H1 (cell line): Measurements from ENCODE around the gene BAZ1B. TPM values are rescaled to one million over a fixed set of nuclear protein-coding genes. Genes with fewer than 3 reads are reported as not detected.

Experiments
- CTCF ChIA-PET: fragments of 300-600 bp; sonication (Branson Sonifier 250); formaldehyde crosslinking; loops from one replicate; lab custom pipeline; 2021; ENCODE audit not compliant: partially characterized antibody; lab: Charles Lee
- POLR2A ChIA-PET: fragments of 300-600 bp; sonication (Branson Sonifier 250); formaldehyde crosslinking; loops from one replicate; lab custom pipeline; 2021; ENCODE audit warnings: inconsistent platforms; ENCODE audit not compliant: partially characterized antibody; lab: Charles Lee
- DNase-seq, 2 experiments: peaks; one replicate each; pipeline versions ENCODE4 v3.0.0 to v3.0.0-alpha.2; 2010 to 2022; ENCODE audit warnings: low spot score in 2 of 2, low read depth in 1 of 2, mixed read lengths in 1 of 2
- FAIRE-seq: peaks from 2 replicates; lab custom pipeline; 2011; peaks lifted over from hg19 to GRCh38; lab: Jason Lieb, UNC
- H2AFZ ChIP-seq: 2 replicates; pipeline ENCODE4 v1.8.1; 2012; ENCODE audit warnings: low read length, inconsistent platforms
- H2AK5ac ChIP-seq: 2 replicates; pipeline ENCODE4 v1.6.1; 2013; ENCODE audit warnings: low read depth, low read length
- H2BK120ac ChIP-seq: replicated peaks from 2 replicates; pipeline ENCODE3; 2013; ENCODE audit warnings: low read depth, low read length, inconsistent platforms
- H2BK12ac ChIP-seq: 2 replicates; pipeline ENCODE4 v1.6.1; 2013; ENCODE audit warnings: low read depth, low read length
- H2BK15ac ChIP-seq: 2 replicates; pipeline ENCODE4 v1.6.1; 2013; ENCODE audit warnings: low read length
- H2BK20ac ChIP-seq: 2 replicates; pipeline ENCODE4 v1.6.1; 2013; ENCODE audit warnings: low read length
- H2BK5ac ChIP-seq: 2 replicates; pipeline ENCODE4 v1.6.1; 2013; ENCODE audit warnings: low read depth, low read length
- H3K14ac ChIP-seq: 2 replicates; pipeline ENCODE4 v1.6.1; 2013; ENCODE audit warnings: inconsistent platforms; ENCODE audit not compliant: insufficient read length
- H3K18ac ChIP-seq: 2 replicates; pipeline ENCODE4 v1.6.1; 2013; ENCODE audit warnings: low read length; ENCODE audit errors: extremely low read depth
- H3K23ac ChIP-seq: 2 replicates; pipeline ENCODE4 v1.6.1; 2013; ENCODE audit warnings: inconsistent platforms; ENCODE audit not compliant: insufficient read length
- H3K23me2 ChIP-seq: 2 replicates; pipeline ENCODE4 v1.6.1; 2013; ENCODE audit warnings: low read depth, low read length
- H3K27ac ChIP-seq: 2 replicates; pipeline ENCODE4 v1.6.1; 2011; ENCODE audit warnings: low read depth, low read length, inconsistent platforms
- H3K27me3 ChIP-seq, 4 experiments: replicated peaks in 1 of 4; 1 replicate in 1 of 4; 2 replicates in 3 of 4; pipeline versions ENCODE4 v1.6.1 to v1.8.1; 2011 to 2013; ENCODE audit warnings: low read length in 3 of 4, mild to moderate bottlenecking in 3 of 4, inconsistent platforms in 2 of 4, mixed read lengths in 2 of 4, moderate library complexity in 1 of 4; ENCODE audit not compliant: control insufficient read depth in 3 of 4, insufficient read depth in 3 of 4; ENCODE audit errors: extremely low read depth in 1 of 4
- H3K36me3 ChIP-seq, 4 experiments: 2 replicates each; pipeline versions ENCODE4 v1.6.1 to v1.8.1; 2011 to 2013; ENCODE audit warnings: mild to moderate bottlenecking in 4 of 4, low read length in 3 of 4, moderate library complexity in 2 of 4, control low read depth in 1 of 4, inconsistent platforms in 1 of 4; ENCODE audit not compliant: insufficient read depth in 4 of 4, control insufficient read depth in 2 of 4
- H3K4ac ChIP-seq: replicated peaks from 2 replicates; pipeline ENCODE3; 2013; ENCODE audit warnings: low read length, low read depth, mixed read lengths, inconsistent platforms; ENCODE audit not compliant: insufficient read length
- H3K4me1 ChIP-seq, 4 experiments: replicated peaks in 1 of 4; 1 replicate in 1 of 4; 2 replicates in 3 of 4; pipeline versions ENCODE4 v1.6.1 to v1.8.1; 2011 to 2013; ENCODE audit warnings: low read length in 3 of 4, inconsistent platforms in 2 of 4, mixed read lengths in 1 of 4; ENCODE audit not compliant: insufficient read depth in 4 of 4, control insufficient read depth in 3 of 4
- H3K4me2 ChIP-seq, 2 experiments: 2 replicates each; pipeline versions ENCODE4 v1.6.1 to v1.8.1; 2011 to 2013; ENCODE audit warnings: low read depth in 2 of 2, low read length in 2 of 2, control low read depth in 1 of 2, inconsistent platforms in 1 of 2, mild to moderate bottlenecking in 1 of 2; ENCODE audit not compliant: insufficient read depth in 1 of 2
- H3K4me3 ChIP-seq, 4 experiments: fragments of 200-600, 300-600 bp in 1 of 4; sonication (generic), shearing (Covaris generic), sonication (Bioruptor Twin) in 1 of 4; 2 replicates each; pipeline versions ENCODE4 v1.5.1 to v1.8.1; 2011 to 2016; ENCODE audit warnings: low read length in 4 of 4, low read depth in 3 of 4, control low read depth in 2 of 4, inconsistent platforms in 2 of 4, mild to moderate bottlenecking in 2 of 4, mixed read lengths in 1 of 4, moderate library complexity in 1 of 4; ENCODE audit not compliant: insufficient read depth in 2 of 4; ENCODE audit errors: extremely low read depth in 1 of 4
- H3K56ac ChIP-seq: replicated peaks from 2 replicates; pipeline ENCODE3; 2013; ENCODE audit warnings: low read depth, mild to moderate bottlenecking, mixed read lengths, low read length, inconsistent platforms; ENCODE audit not compliant: insufficient read length
- H3K79me1 ChIP-seq: 2 replicates; pipeline ENCODE4 v1.6.1; 2013; ENCODE audit warnings: low read depth, low read length, control low read depth
- H3K79me2 ChIP-seq, 2 experiments: 2 replicates each; pipeline versions ENCODE4 v1.6.1 to v1.8.1; 2012 to 2013; ENCODE audit warnings: low read length in 2 of 2, mild to moderate bottlenecking in 2 of 2, inconsistent platforms in 1 of 2; ENCODE audit not compliant: insufficient read depth in 2 of 2, control insufficient read depth in 1 of 2
- H3K9ac ChIP-seq, 4 experiments: replicated peaks in 1 of 4; 1 replicate in 1 of 4; 2 replicates in 3 of 4; pipeline versions ENCODE4 v1.6.1 to v1.8.1; 2011 to 2013; ENCODE audit warnings: low read depth in 3 of 4, low read length in 3 of 4, control low read depth in 2 of 4, mild to moderate bottlenecking in 2 of 4, moderate library complexity in 2 of 4, inconsistent platforms in 1 of 4; ENCODE audit errors: extremely low read depth in 1 of 4
- H3K9me3 ChIP-seq, 2 experiments: 2 replicates each; pipeline versions ENCODE4 v1.6.1 to v1.8.1; 2012 to 2013; ENCODE audit warnings: mild to moderate bottlenecking in 2 of 2, moderate library complexity in 2 of 2, control low read depth in 1 of 2, inconsistent platforms in 1 of 2, low read depth in 1 of 2, low read length in 1 of 2, mixed read lengths in 1 of 2; ENCODE audit not compliant: insufficient read depth in 2 of 2
- H4K20me1 ChIP-seq, 2 experiments: replicated peaks in 1 of 2; 2 replicates each; pipeline versions ENCODE3 to v1.8.1; 2011 to 2013; ENCODE audit warnings: inconsistent platforms in 2 of 2, low read length in 2 of 2, mild to moderate bottlenecking in 1 of 2; ENCODE audit not compliant: insufficient read depth in 2 of 2, control insufficient read depth in 1 of 2
- H4K5ac ChIP-seq: 2 replicates; pipeline ENCODE4 v1.6.1; 2013; ENCODE audit warnings: low read length, low read depth, mixed read lengths, inconsistent platforms; ENCODE audit not compliant: insufficient read length
- H4K8ac ChIP-seq: 2 replicates; pipeline ENCODE4 v1.8.0; 2013; ENCODE audit warnings: mild to moderate bottlenecking, moderate library complexity, low read length, inconsistent platforms; ENCODE audit not compliant: insufficient read depth; ENCODE audit errors: extremely low read depth
- H4K91ac ChIP-seq: replicated peaks from 2 replicates; pipeline ENCODE3; 2013; ENCODE audit warnings: low read length, mixed read lengths, inconsistent platforms; ENCODE audit not compliant: insufficient read length
- BACH1 ChIP-seq: IDR thresholded peaks from 2 replicates; pipeline ENCODE4 v1.6.1; 2012; ENCODE audit warnings: low read length, improper control_type of control experiment
- BCL11A ChIP-seq, 2 experiments: IDR thresholded peaks; one replicate each; pipeline ENCODE4 v1.6.1; 2011; ENCODE audit warnings: low read depth in 2 of 2, low read length in 2 of 2, mild to moderate bottlenecking in 2 of 2
- CEBPB ChIP-seq: IDR thresholded peaks from 2 replicates; pipeline ENCODE4 v1.6.1; 2012; ENCODE audit warnings: low read depth, low read length
- HDAC2 ChIP-seq, 2 experiments: fragments of 300-600 bp in 1 of 2; sonication (generic) in 1 of 2; IDR thresholded peaks; 2 replicates each; pipeline ENCODE4 v1.6.1; 2011 to 2012; ENCODE audit warnings: low read depth in 2 of 2, low read length in 2 of 2, mild to moderate bottlenecking in 2 of 2, moderate library complexity in 2 of 2, borderline replicate concordance in 1 of 2, inconsistent platforms in 1 of 2
- HDAC6 ChIP-seq: IDR thresholded peaks from one replicate; pipeline ENCODE4 v1.7.1; 2012; ENCODE audit warnings: low read depth, mild to moderate bottlenecking, inconsistent platforms, low read length, moderate library complexity
- POLR2AphosphoS5 ChIP-seq: IDR thresholded peaks from 2 replicates; pipeline ENCODE4 v1.6.1; 2011; ENCODE audit warnings: low read depth, low read length
- RBBP5 ChIP-seq: IDR thresholded peaks from 2 replicates; pipeline ENCODE4 v1.7.1; 2012; ENCODE audit warnings: low read depth, mild to moderate bottlenecking, inconsistent platforms, low read length, moderate library complexity, borderline replicate concordance
- TEAD4 ChIP-seq: IDR thresholded peaks from 2 replicates; pipeline ENCODE4 v1.6.1; 2012; ENCODE audit warnings: low read depth, low read length, inconsistent platforms, mixed read lengths
- WGBS, 2 experiments: shearing (Covaris generic) in 1 of 2; methylation state at CpG; one replicate each; pipeline versions ENCODE4 v1.1.6 to v1.1.7; 2013 to 2015; ENCODE audit warnings: low lambda C conversion rate in 2 of 2, mixed read lengths in 2 of 2, inconsistent platforms in 1 of 2, low coverage in 1 of 2, missing lambda C conversion rate in 1 of 2; ENCODE audit not compliant: insufficient replicate concordance in 2 of 2, insufficient coverage in 1 of 2, insufficient read length in 1 of 2; ENCODE audit errors: extremely low coverage in 1 of 2, missing lambda C conversion rate in 1 of 2; 5-methylcytosine and 5-hydroxymethylcytosine counted together
- polyA plus RNA-seq, 7 experiments: library from polyadenylated mRNA; depleted of rRNA in 3 of 7; stranded (reverse) in 5 of 7; unstranded in 2 of 7; fragments of >200 nt in 5 of 7; fragments of 200-250 nt in 2 of 7; gene quantifications; 1 replicate in 5 of 7; 2 replicates in 1 of 7; 4 replicates in 1 of 7; pipeline versions ENCODE4 v1.2.1 to v1.2.3, GENCODE V29; 2011 to 2013; ENCODE audit warnings: missing spikeins in 2 of 7, mixed read lengths in 2 of 7
- total RNA-seq: library from RNA; stranded (reverse); fragmentation: NEBNext Ultra II Directional; extraction: Animal tissue kit (Norgen Biotek cat#: 25700); gene quantifications from 2 replicates; pipeline ENCODE4 v1.2.1, GENCODE V29; 2021
- TF ChIP-seq, protein P1 (sequence below): IDR thresholded peaks from 2 replicates; pipeline ENCODE4 v1.6.1; 2012; ENCODE audit warnings: low read length, inconsistent platforms

The BAZ1B gene
- total and polyA plus RNA-seq, 2 of the 8 experiments (the other 6 are each of a cell fraction or from before 2014, with no cell fraction given), result 21.0 to 86.8 TPM

DNA sequence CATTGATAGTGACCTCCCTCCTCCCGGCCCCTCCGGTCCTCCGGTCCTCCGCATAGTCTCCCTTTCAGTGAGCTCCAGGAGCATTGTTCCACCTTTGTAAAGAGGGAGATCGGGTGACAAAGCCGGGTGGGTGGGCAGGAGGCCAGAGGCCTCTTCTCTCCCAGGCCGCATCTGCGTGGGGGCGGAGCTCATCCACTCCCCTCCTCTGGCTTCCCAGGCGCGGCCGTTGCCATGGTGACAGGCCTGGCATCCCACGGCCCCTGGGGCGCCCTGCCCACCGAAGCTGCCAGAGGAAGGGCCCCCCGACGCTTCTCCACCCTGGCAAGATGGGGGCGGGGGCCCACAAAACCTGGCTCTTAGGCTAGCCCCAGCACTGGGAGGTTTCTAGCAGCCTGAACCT lies 92.9 kb downstream of the BAZ1B start:
- no peak overlapping the region for H3K23ac ChIP-seq
- H2BK20ac ChIP-seq, result no peak overlapping the region
- peaks cover 0 to 6% of the 10 kb centered on the region in 2 experiments for H4K20me1 ChIP-seq
- H2BK120ac ChIP-seq, result no peak overlapping the region
- no peak overlapping the region for H2BK12ac ChIP-seq
- H3K23me2 ChIP-seq, result peaks cover 10% of the 10 kb centered on the region; the same call in 1 of the 2 replicates
- DNase-seq (peak in 1 of 2 experiments; percentile 81), FAIRE-seq (no peak)
- peaks cover 0 to 18% (median 12%) of the 10 kb centered on the region in 4 experiments; a peak in 6 of 7 replicates for H3K4me1 ChIP-seq
- TF ChIP-seq RBBP5, result no peak
- no peak for TF ChIP-seq CEBPB
- TF ChIP-seq TEAD4, result no peak
- TF ChIP-seq BACH1, result 0 out of 2 replicates have a peak, but pooled peaks have one; percentile 33
- TF ChIP-seq, protein P1, sequence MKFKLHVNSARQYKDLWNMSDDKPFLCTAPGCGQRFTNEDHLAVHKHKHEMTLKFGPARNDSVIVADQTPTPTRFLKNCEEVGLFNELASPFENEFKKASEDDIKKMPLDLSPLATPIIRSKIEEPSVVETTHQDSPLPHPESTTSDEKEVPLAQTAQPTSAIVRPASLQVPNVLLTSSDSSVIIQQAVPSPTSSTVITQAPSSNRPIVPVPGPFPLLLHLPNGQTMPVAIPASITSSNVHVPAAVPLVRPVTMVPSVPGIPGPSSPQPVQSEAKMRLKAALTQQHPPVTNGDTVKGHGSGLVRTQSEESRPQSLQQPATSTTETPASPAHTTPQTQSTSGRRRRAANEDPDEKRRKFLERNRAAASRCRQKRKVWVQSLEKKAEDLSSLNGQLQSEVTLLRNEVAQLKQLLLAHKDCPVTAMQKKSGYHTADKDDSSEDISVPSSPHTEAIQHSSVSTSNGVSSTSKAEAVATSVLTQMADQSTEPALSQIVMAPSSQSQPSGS, result no peak
- TF ChIP-seq POLR2AphosphoS5, result no peak
- no peak for TF ChIP-seq BCL11A (IDR thresholded peaks at IDR 0.05; ENCODE audit: low read depth in 2 of 2, low read length in 2 of 2)
- no peak for TF ChIP-seq HDAC6
- TF ChIP-seq HDAC2 (IDR thresholded peaks at IDR 0.05; ENCODE audit: borderline replicate concordance in 1 of 2, low read depth in 2 of 2, low read length in 2 of 2), result no peak
- POLR2A ChIA-PET, result interaction anchor here (0.6 to 1.8 kb wide), 3 partner anchors 9 to 248 kb away, joined by 3 to 7 read pairs (median 6); no protein-coding TSS in a partner anchor
- no peak overlapping the region; the same call in 1 of the 2 replicates for H2BK15ac ChIP-seq
- H3K9ac ChIP-seq, result no peak overlapping the region
- peak overlapping the region; percentile 59 to 63 for H3K4me2 ChIP-seq
- no peak overlapping the region for H2AK5ac ChIP-seq
- H3K79me2 ChIP-seq, result no peaks in the 10 kb centered on the region
- CTCF ChIA-PET, result interaction anchor here (0.6 to 0.9 kb wide), 3 partner anchors 23 to 87 kb away, joined by 3 read pairs; no protein-coding TSS in a partner anchor
- peaks cover 0 to 1% of the 10 kb centered on the region in 2 experiments; a peak in 1 of 4 replicates for H3K9me3 ChIP-seq
- no peak overlapping the region for H3K4ac ChIP-seq
- no peak overlapping the region for H2BK5ac ChIP-seq
- no peaks in the 10 kb centered on the region for H3K79me1 ChIP-seq
- H3K14ac ChIP-seq, result no peak overlapping the region
- WGBS, 2 experiments, result 24% methylated on average over 18 of the region's 18 CpGs; no CpG with 5 or more reads in 1 of the 2 experiments
- peaks cover 0 to 5% (median 4%) of the 10 kb centered on the region in 4 experiments; a peak in 5 of 7 replicates for H3K27me3 ChIP-seq
- no peak overlapping the region for H4K5ac ChIP-seq
- H3K18ac ChIP-seq, result peak overlapping the region; percentile 7; the same call in 1 of the 2 replicates
- H3K36me3 ChIP-seq, result no peaks in the 10 kb centered on the region
- peak overlapping the region in 1 of 4 experiments; percentile 46; a peak in 2 of 8 replicates for H3K4me3 ChIP-seq
- H4K91ac ChIP-seq, result no peak overlapping the region
- H4K8ac ChIP-seq, result no peak overlapping the region
- H3K56ac ChIP-seq, result no peak overlapping the region
- H3K27ac ChIP-seq, result no peak overlapping the region
- peak overlapping the region; percentile 3; the same call in 1 of the 2 replicates for H2AFZ ChIP-seq
